Left colon (tissue), 2 donors: Measurements from ENCODE around the gene RAB7A. TPM values are rescaled to one million over a fixed set of nuclear protein-coding genes. Genes with fewer than 3 reads are reported as not detected.

Source experiments
- ATAC-seq: fragments of 200-7000 bp; cut with Tn5 transposase; one replicate; pipeline ENCODE4 v1.9.1; 2020; ENCODE audit warnings: mild to moderate bottlenecking, moderate library complexity
- DNase-seq, 2 donors: peaks; one replicate each; pipeline ENCODE4 v3.0.0-alpha.2; 2020
- intact Hi-C, 2 donors: fragments of 100-400 bp; cut with DNase I in 1 of 2; cut with micrococcal nuclease in 1 of 2; formaldehyde crosslinking; loops; one replicate each; pipeline versions ENCODE4 v1.11.2 to v1.14.0; 2022; cut with DNase I, micrococcal nuclease
- total RNA-seq, 2 donors: library from RNA; stranded (reverse); fragmentation: NEBNext Ultra II Directional; extraction: Animal tissue kit (Norgen Biotek cat#: 25700); gene quantifications; one replicate each; pipeline ENCODE4 v1.2.1, GENCODE V29; 2021
- donor health status: DM: no; HTN: no; CAD: no.
- donor health status: DM: yes; HTN: yes; CAD: no.

Gene RAB7A
- total RNA-seq, 2 donors from 2014 or later, result 254 to 307 TPM

DNA sequence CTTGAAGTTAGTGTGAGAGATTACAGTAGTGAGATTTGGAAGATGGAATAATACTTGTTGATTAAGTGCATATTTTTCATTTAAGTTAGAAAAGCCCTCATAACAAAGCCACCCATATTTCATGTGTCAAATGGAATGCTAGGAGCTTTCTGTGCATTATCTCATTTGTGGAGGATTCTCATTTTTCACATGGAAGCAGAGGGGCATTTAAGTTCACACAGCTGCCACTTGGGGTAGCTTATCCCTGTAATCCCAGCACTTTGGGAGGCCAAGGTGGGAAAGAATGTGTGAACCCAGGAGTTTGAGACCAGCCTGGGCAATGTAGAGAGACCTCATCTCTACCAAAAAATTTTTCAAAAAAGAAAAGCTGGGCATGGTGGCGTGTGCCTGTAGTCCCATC lies 55.2 kb downstream of the RAB7A start:
- intact Hi-C loops, result no loop called here
- ATAC-seq (no peak), DNase-seq (no peak)

DNA sequence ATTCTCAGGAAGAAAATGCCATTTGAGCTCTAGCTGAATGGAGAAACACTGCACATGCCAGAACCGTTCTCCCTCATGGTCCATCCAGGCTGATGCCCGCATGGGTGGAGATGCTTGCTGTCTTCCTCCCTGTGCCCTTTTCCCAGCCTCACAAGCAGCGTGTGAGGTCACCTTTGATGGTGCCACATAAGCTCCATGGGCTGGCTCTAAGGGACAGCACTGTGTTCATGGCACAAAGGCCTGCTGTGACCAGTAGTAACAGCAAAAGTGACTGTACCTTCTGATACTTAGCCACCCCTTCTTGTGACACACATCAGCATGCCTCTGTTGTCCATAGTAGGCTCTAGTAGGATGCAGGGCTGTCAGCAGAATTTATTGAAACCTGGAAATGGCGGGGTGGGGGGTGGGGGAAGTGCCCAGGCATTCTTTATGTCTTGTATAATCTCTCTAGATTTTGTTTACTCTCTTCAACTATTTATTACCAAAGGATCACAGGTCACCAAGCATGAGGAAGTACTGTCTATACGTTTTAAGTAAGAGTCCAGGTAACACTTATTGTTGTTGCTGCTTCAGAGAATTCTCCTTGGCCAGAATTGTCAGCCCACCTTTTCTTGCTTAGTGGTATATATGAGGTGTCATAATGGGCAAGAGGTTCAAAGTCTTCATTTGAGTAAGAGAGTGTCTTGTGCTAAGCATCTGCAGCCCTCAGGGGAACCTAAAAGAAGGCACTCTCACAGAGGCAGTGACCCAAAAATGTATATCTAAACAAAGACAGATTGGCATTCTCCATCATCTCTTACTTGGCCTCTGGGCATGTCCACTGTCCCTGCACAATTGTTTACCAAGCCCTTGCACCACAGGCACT lies 56.5 kb downstream of the RAB7A start:
- peak; percentile 89 for ATAC-seq
- no peak for DNase-seq
- intact Hi-C loops, result no loop called here

DNA sequence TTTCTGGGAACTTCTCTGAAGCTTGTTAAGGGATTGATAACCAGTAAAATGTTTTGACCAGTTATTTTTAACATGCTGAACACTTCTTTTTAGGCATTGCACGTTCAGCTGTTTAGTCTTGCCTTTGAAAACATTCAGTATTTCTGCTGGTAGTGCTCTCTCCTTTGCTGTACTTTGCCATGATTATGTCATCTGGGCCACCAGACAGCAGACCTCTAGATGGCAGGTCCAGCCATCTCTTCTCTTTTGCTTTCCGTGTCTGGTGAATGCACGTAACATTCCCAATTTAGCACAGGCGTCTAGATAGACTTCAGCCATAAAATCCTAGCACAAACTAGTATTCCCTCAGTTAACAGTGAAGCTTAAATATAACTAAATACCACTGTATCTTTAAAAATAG lies 57.8 kb downstream of the RAB7A start:
- no peak for ATAC-seq
- DNase-seq, result no peak
- intact Hi-C loops, result no loop called here

- ATAC-seq (no peak), DNase-seq (no peak)
- intact Hi-C loops, result no loop called here
These were observed 58.2 kb downstream of the RAB7A start for GRCh38 chr3:128784232-128784631.

- no peak for DNase-seq
- intact Hi-C loops, result no loop called here
- no peak for ATAC-seq
These were observed 58.9 kb downstream of the RAB7A start for GRCh38 chr3:128784843-128785242.

- DNase-seq, result no peak
- intact Hi-C loops, result no loop called here
- ATAC-seq, result no peak
These were observed 60.5 kb downstream of the RAB7A start for GRCh38 chr3:128786434-128787020.

DNA sequence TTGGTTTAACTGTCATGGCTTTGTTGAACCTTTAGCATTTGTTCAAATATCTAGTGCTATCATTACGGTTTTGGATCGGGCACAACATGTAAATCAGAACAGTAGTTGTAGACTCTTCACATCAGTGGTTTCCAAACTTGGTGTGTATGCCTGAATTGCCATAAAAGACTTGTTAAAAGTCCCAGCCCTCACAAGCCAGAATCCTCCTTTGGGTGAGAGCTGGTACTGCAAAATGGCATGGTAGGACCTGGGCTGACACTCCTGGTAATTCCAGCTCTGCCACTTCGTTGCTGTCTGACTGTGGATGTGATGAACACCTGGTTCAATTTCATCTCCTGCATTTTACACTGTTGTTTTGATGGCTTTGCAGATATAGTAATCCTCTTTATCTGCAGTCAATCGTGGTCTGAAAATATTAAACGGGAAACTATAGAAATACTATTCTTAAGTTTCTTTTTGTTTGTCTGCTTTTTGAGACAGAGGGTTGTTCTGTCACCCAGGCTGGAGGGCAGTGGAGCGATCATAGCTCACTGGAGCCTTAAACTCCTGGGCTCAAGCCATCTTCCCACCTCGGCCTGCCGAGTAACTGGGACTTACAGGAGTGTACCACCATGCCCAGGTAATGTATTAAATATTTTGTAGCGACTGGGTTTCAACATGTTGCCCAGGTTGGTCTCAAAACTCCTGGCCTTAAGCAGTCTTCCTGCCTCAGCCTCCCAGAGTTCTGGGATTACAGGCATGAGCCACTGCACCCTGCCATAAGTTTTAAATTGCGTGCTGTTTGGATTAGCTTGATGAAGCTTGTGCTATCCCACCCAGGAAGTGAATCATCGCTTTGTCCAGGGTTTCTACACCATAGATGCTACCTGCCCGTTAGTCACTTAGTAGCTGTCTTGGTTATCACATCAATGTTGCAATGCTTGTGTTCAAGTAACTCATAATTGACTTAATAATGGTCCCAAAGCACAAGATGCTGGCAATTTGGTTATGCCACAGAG lies 61.6 kb downstream of the RAB7A start:
- peak in 1 of 2 donors; percentile 24 for DNase-seq
- ATAC-seq, result peak; percentile 49
- intact Hi-C loops, result no loop called here

DNA sequence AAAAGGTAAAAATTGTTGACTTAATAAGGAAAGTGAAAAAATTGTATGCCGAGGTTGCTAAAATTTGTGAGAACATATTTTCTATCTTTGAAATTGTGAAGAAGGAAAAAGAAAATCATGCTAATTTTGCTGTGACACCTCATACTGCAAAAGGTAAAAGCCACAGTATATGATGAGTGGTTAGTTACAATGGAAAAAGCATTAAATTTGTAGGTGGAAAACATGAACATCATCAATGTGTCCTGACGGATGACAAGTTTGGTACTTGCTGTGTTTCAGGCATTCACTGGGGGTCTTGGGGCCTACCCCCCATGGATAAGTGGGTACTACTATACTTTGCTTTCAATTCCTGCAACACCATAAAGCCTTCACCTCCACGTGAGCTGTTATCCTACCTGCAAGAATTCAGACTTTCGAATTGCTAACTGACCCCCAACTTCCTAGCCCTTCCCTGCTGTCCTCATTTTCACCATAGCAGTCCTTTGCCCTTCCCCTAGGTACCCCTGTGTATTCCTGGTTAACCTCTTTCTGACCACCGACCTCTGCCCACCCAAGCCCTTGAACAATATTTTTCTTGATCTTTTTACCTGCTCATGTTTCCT lies 62.4 kb downstream of the RAB7A start:
- no peak for ATAC-seq
- DNase-seq, result no peak
- intact Hi-C loops, result no loop called here

GRCh38 chr3:128794067-128794768 lies 68.2 kb downstream of the RAB7A start:
- intact Hi-C loops, result no loop called here
- ATAC-seq (peak; percentile 50), DNase-seq (no peak)

GRCh38 chr3:128794770-128795649 lies 69.0 kb downstream of the RAB7A start:
- DNase-seq (peak; percentile 43 to 54), ATAC-seq (peak; percentile 96)
- intact Hi-C loops, result loop anchor here in 1 of 2 donors (5.0 kb wide), 1 partner anchor 113 kb away; no protein-coding TSS in a partner anchor

GRCh38 chr3:128799653-128800052 lies 73.7 kb downstream of the RAB7A start:
- ATAC-seq, result no peak
- no peak for DNase-seq
- intact Hi-C loops, result loop anchor here in 1 of 2 donors (5.0 kb wide), 1 partner anchor 117 kb away; no protein-coding TSS in a partner anchor

DNA sequence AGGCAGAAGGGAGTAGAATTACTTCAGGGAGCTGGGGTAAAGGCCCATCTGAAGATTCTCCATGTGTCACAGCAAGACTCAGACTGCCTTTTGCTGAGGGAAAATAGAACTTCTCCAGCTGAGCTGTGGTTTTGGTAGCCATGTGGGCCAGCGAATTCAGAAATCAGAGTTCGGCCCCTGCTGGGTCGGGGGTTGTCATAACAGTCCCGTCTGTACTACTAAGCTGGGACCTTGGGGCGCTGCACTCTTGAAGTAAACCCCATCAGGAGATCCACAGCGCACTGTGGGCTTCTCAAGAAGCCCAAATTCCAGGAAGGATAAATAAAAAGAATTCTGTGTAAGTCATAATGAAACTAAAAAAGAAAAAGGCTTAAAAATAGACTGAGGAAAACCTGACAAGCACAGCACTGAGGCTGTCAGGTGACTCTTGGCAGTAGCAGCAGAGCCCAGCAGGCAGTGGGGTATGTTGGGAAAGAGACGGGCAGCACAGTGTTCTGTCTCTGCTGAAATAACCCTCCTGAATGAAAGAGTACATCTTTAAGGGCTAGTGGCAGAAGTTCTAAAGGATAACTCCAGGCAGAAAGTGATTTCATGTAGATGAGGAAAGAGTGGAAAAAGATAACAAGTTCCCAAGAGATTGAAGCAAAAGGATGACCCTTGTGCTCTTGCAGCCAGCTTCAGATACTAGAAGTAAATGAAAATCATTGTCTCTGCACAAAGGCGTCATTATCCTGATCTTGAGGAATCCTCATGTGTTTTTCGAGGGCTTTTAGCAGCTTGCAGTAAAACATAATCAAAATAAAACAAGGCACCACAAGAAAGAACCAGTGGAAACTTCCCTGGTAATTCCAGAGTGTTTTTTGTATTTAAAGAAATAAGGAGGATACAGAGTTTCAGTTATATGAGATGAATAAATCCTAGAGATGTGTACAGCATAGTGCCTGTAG lies 74.5 kb downstream of the RAB7A start:
- intact Hi-C loops, result no loop called here
- ATAC-seq (no peak), DNase-seq (no peak)

DNA sequence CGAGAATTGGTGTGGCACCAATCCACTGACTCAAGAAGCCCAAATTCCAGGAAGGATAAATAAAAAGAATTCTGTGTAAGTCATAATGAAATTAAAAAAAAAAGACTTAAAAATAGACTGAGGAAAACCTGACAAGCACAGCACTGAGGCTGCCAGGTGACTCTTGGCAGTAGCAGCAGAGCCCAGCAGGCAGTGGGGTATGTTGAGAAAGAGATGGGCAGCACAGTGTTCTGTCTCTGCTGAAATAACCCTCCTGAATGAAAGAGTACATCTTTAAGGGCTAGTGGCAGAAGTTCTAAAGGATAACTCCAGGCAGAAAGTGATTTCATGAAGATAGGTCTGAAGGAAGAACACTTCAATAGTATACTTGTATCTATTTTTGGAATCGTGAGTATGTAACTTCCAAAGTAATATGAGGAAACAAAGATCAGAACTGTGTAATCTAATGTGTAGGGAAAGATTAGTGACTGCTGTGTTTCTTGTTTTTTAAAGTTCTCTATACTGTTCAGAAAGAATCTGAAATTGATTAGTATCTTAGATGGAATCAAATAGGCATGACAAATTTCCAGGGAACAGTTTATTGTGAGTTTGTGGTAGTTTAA lies 75.9 kb downstream of the RAB7A start:
- ATAC-seq (no peak), DNase-seq (no peak)
- intact Hi-C loops, result no loop called here

DNA sequence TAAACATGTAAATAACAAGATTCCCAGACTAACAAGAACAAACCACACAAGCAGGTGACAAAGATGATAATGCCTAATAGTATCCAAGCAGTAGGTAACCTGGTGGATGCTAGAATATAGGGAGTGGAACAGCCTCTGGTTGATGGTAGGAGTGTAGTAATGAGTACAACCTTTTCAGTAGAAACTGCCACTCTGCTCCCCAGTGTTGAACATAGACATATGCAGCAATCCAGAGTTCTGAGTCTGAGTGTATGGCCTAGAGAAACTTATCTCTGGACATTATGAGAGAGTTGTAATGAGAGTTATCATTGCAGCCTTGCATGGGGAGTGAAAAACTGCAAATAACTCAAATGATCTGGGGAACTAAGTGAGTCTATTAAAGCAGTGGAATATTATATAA lies 77.3 kb downstream of the RAB7A start:
- intact Hi-C loops, result no loop called here
- ATAC-seq (no peak), DNase-seq (no peak)

GRCh38 chr3:128804017-128804810 lies 78.2 kb downstream of the RAB7A start:
- ATAC-seq (peak; percentile 69), DNase-seq (peak in 1 of 2 donors; percentile 27)
- intact Hi-C loops, result no loop called here
